Neutrophil (primary cell): Measurements from ENCODE around the gene SORCS2.

Experiments
- H3K27ac ChIP-seq: fragments of 200-600 bp; sonication (generic); 2 replicates; pipeline ENCODE4 v1.5.1; 2016; ENCODE audit warnings: mild to moderate bottlenecking, moderate library complexity
- H3K27me3 ChIP-seq: fragments of 200-600 bp; sonication (generic); 2 replicates; pipeline ENCODE4 v1.6.0; 2016; ENCODE audit warnings: mild to moderate bottlenecking
- H3K36me3 ChIP-seq: fragments of 200-600 bp; sonication (generic); 2 replicates; pipeline ENCODE4 v1.5.1; 2017
- H3K4me1 ChIP-seq, 2 experiments: fragments of 200-600 bp in 1 of 2; sonication (generic) in 1 of 2; 1 replicate in 1 of 2; 2 replicates in 1 of 2; pipeline versions ENCODE4 v1.5.1 to v1.6.1; 2013 to 2016; ENCODE audit warnings: low read depth in 1 of 2, low read length in 1 of 2, mild to moderate bottlenecking in 1 of 2, moderate library complexity in 1 of 2; ENCODE audit not compliant: control insufficient read depth in 1 of 2, insufficient read depth in 1 of 2
- H3K4me3 ChIP-seq, 2 experiments: fragments of 200-600 bp in 1 of 2; sonication (generic) in 1 of 2; 1 replicate in 1 of 2; 2 replicates in 1 of 2; pipeline ENCODE4 v1.5.1; 2013 to 2016; ENCODE audit warnings: low read depth in 1 of 2, low read length in 1 of 2, mild to moderate bottlenecking in 1 of 2, moderate library complexity in 1 of 2
- H3K9me3 ChIP-seq: fragments of 200-600 bp; sonication (generic); 2 replicates; pipeline ENCODE4 v1.5.1; 2016
- TF ChIP-seq, protein P1 (sequence below): fragments of 200-600 bp; sonication (generic); IDR thresholded peaks from 2 replicates; pipeline ENCODE4 v1.5.1; 2016; ENCODE audit warnings: antibody characterized with exemption

The SORCS2 gene

DNA sequence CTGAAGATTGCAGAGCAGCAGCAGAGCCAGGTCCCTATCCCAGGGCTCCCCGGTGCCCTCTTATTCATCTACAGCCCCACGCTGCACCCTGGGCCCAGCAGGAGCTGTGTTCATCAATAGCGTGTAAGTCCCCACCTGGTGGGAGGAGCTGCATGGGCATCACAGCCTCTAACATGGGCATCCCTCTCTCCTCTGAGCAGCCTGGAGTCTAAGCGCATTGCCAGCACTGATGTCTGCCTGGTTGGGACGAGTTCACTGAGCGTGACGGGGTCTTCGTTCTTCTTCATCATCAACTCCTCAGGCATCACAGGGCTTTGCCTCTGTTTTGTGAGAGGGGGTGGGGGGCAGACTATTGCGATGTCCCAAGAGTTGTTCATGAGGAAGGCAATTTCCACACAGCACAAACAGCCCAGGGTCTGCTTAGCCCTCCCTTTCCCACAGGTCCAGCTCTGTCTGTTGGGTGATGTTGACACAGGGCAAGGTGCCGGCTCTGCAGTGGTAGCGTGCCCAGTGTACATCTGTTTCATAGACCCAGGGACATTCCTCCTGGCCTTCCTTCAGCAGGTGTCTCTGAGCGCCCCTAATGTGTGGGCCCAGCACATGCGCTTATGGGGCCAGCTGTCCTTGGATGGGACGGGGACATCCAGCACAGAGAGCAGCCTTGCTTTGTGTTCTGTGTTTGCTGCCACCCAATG lies 85.9 kb downstream of the SORCS2 start:
- Histone ChIP-seq H3K9me3 (no peaks in the 10 kb centered on the region), H3K4me3 (no peak overlapping the region), H3K27me3 (peaks cover 17% of the 10 kb centered on the region), H3K27ac (no peak overlapping the region), H3K4me1 (no peaks in the 10 kb centered on the region), H3K36me3 (no peaks in the 10 kb centered on the region)
- TF ChIP-seq, protein P1, sequence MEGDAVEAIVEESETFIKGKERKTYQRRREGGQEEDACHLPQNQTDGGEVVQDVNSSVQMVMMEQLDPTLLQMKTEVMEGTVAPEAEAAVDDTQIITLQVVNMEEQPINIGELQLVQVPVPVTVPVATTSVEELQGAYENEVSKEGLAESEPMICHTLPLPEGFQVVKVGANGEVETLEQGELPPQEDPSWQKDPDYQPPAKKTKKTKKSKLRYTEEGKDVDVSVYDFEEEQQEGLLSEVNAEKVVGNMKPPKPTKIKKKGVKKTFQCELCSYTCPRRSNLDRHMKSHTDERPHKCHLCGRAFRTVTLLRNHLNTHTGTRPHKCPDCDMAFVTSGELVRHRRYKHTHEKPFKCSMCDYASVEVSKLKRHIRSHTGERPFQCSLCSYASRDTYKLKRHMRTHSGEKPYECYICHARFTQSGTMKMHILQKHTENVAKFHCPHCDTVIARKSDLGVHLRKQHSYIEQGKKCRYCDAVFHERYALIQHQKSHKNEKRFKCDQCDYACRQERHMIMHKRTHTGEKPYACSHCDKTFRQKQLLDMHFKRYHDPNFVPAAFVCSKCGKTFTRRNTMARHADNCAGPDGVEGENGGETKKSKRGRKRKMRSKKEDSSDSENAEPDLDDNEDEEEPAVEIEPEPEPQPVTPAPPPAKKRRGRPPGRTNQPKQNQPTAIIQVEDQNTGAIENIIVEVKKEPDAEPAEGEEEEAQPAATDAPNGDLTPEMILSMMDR, result no peak

DNA sequence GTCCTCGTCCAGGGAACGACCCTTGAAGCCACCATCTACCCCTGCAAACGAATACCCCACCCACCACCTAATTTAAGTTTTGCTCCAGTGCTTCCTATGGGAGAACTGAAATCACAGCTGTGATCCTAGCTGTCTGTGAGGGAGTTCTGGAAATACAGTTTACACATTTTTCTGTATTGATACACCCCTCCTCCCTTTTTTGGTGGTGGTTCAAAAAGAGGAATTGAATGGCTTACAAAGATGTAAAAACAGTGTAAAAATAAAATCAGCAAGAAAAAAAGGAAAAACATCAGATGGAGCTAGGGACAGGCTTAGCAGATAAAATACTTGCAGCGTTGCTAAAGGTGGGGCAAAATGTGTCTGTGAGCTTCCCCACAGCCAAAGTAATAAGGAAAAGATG lies 86.6 kb downstream of the SORCS2 start:
- TF ChIP-seq, protein P1, result no peak
- Histone ChIP-seq H3K27ac (no peak overlapping the region), H3K27me3 (peaks cover 17% of the 10 kb centered on the region), H3K36me3 (no peaks in the 10 kb centered on the region), H3K4me3 (no peak overlapping the region), H3K4me1 (no peaks in the 10 kb centered on the region), H3K9me3 (no peaks in the 10 kb centered on the region)

DNA sequence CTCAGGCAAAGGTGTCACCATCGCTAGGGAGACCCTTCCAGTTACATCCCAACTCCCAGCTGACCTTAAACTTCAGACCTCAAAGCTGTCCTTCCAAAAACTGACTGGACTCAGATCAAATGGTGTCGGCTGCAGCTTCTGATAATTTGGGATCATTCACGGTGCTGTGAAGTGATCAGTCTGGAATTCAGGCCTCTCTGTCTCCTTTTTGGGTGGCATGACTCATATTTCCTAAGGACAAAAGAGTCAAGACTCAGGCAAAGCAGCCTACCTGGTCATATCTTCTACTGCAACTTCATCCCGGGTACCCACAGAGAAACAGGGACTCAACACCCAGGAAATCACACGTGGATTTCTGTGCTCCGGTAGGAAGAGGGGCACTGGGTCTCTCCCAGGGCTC lies 87.6 kb downstream of the SORCS2 start:
- no peaks in the 10 kb centered on the region for H3K9me3 ChIP-seq
- H3K4me3 ChIP-seq, result no peak overlapping the region
- H3K27me3 ChIP-seq, result peaks cover 17% of the 10 kb centered on the region
- no peak overlapping the region for H3K27ac ChIP-seq
- no peaks in the 10 kb centered on the region for H3K4me1 ChIP-seq
- no peaks in the 10 kb centered on the region for H3K36me3 ChIP-seq
- TF ChIP-seq, protein P1, result no peak

DNA sequence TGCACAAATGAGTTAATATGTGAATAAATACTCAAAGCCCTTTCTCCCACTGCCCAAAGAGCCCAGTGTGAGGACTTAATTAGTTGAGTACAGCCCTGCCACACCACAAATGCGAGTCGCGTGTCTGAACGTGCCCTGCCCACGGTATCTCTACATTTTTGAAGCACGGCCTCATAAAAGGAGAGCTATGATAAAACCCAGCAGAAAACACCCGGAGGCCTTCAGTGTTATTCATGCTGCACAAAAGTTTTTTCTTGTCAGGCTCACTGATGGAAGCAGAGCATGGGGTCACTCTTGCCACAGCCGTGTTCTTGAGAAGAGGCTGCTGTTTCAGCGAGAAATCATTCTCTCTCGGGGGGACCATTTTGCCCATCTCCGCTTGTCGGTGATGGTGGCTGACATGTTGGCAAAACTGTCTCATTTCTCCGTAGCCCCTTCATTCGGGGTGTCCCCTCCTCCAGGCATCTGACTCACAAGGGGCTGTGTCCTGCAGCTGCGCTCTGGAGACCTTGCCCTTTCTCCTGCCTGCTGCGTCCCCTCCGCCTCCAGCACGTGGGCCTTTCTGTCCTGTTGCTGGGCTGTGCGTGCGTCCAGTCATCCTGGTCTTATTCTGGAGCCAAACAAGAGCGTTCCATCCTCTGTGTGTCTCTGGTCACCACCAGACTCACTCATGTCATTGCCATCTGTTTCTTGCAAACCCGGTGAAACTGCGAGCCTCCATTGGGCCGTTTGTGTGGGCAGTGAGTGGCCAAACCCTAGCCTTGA lies 88.8 kb downstream of the SORCS2 start:
- TF ChIP-seq, protein P1, result no peak
- H3K4me3 ChIP-seq, result no peak overlapping the region
- H3K4me1 ChIP-seq, result no peaks in the 10 kb centered on the region
- H3K27ac ChIP-seq, result no peak overlapping the region
- no peaks in the 10 kb centered on the region for H3K36me3 ChIP-seq
- H3K9me3 ChIP-seq, result no peaks in the 10 kb centered on the region
- peaks cover 20% of the 10 kb centered on the region for H3K27me3 ChIP-seq

DNA sequence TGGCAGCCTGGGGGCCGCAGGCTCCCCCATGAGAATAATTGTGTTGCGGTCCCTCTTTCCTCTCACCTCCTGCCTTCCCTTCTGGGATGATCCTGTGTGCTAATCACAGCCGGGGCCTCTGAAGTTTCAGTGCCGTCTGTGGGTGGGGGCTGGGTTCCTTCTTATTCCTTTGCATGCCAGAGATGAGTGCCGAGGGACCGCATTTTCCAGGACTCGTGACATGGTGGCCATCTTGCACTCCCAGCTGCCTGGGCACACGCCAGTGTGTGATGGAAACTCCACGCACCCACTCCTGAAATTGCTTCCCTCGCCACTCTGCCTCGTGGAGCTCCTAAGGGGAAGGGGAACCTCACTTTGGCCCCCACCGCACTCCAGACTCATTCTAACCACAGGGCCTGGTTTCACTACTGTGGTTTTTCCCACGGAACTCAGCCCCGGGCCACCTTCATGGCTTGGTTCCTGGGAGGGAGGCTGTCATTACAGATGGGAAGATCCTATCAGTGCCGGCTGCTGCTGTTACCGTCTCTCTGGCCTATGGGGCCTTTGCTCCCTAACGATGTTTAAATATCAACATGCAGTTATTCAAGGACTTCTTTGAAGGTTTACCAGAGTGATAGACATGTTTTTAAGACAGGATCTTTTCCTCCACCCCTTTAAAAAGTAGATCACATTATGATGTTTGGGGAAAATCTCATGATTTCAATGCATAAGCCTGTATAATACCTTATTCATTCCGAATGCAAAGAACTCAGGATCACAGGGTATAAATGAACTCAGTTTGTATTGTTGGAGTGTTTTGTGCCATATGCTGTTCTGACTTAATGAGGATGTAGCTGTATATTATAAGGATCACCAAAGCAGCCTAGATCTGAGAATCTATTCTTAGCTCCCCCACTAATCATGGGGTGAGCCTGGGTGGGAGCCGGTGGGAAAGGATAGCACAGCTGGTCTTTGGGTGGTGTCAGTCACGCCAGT lies 89.6 kb downstream of the SORCS2 start:
- no peaks in the 10 kb centered on the region for H3K36me3 ChIP-seq
- no peak overlapping the region for H3K27ac ChIP-seq
- no peaks in the 10 kb centered on the region for H3K4me1 ChIP-seq
- TF ChIP-seq, protein P1, result no peak
- no peaks in the 10 kb centered on the region for H3K9me3 ChIP-seq
- no peak overlapping the region for H3K4me3 ChIP-seq
- H3K27me3 ChIP-seq, result peaks cover 27% of the 10 kb centered on the region
